HG02852 (cell line): Measurements from ENCODE around the gene CYP1A2.

Source experiments
- ATAC-seq: cut with Tn5 transposase; IDR thresholded peaks from one replicate; pipeline ENCODE4 v1.9.1; 2021; ENCODE audit warnings: mild to moderate bottlenecking, moderate library complexity; ENCODE audit not compliant: unreplicated experiment

Gene CYP1A2

DNA sequence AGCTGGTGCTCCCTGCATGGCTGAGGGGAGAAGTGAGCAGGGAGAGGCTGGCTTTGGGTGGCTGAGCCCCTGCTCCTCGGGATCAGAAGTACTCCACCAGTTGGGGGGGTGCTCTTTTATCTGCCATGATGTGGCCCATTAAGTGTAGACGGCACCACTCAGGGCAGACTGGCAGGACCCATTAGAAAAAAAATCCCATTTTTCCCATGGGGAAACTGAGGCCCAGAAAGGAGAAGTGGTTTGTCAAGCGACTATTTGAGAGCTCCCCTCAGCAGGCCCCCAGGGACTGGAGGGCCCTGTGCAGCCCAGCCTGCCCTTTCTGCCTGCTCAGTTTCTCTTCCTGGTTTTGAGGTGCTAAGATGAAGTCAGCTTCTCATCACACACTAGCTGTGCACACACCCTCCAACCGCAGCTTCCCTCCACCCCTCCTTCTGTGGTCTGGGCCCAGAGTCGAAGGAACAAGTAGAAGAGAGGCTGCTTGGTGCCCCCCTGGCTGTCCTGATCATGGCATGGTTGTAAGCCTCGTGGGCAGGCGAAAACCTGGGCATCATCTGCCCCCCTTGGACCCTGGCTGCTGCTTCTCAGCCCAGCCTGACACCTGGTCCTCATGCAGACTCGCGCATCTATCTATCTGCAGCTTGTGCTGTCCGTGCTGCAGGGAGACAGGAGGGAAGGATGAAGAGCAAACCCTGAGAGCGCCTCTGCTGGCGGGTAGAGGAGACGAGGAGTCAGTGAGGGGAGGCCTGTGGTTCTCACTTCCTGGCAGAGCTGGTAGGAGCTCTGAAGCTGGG is 38.8 kb downstream of the CYP1A2 start:
- peak; percentile 46 for ATAC-seq

- ATAC-seq, result no peak
These were observed 39.5 kb downstream of the CYP1A2 start for GRCh38 chr15:74788042-74788682.

DNA sequence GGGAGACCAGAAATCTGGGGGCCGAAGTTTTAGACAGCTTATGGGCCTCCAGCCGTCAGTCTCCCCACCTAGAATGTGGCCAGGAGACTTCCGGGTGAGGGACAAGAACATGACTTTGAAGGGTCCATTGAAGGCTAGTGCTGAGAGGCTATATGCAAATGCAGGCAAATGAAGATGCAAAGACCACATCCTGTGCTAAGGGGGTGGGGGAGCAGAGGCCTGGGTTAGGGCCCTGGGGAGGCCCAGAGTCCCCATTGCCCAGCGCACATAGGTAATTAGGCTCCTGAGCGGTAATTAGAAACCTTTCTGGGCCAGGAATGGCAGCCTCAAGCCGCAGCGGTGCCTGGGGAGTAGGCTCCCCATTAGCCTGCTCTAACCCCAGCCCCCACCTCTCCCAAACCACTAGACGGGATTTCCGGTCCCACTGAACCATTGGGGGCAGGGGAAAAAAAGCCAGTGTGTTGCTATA is 40.1 kb downstream of the CYP1A2 start:
- ATAC-seq, result peak; percentile 26

GRCh38 chr15:74789171-74789631 is 40.6 kb downstream of the CYP1A2 start:
- ATAC-seq, result no peak

DNA sequence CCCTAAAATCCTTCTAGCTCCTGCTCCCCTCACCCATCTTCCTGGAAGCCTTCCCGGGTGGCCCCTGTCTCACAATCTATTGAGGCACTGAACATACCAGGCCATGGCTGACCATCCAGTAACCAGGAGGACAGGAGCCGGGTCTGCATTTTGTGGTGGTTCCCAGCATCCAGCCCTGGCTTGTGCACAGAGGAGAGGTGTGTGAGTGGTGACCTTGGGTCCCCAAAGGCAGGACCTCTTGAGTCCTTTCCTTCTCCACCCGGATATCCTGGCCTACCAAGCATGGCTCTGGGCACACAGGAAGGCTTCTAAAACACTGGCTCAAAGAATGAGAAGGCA is 41.1 kb downstream of the CYP1A2 start:
- ATAC-seq, result no peak

DNA sequence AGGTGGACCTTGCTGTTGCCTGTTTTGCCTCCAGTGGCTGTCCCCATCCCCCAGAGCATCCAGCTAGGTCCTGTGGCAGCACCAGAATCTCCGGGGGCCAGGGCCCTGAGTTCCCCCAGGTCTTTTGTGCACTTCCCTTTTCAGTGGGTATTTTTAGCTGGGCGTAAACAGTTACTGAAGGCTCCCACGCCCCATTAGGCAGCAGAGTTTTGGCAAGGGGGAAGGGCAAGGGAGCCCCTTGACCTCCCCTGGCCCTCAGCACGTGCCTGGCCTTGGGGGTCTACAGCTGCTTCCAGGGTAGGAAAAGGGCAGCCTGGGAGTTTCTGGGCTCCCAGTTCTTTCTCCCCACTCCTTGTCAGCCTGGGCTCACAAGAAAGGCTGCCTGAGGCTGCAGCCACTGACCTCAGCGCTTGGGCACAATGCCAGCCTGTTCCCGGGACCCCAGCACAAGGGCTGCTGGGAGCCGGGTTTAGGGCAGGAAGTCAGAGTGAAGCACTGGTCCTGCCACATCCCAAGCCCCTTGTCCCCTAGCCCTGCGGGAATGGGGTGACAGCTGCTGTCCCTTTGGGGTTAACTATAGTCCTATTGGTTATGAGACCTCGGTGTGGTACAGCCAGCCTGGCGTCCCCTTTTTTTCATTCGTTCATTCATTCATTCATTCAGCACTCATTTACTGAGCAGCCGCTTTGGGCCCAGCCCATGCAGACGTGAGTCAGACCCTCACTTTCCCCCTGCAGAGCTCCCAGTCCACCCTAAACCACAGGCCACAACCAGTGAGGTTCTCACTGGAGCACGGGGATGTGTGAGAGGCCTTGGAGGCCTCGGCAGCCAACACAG is 41.7 kb downstream of the CYP1A2 start:
- no peak for ATAC-seq

- ATAC-seq, result no peak
These were observed 42.4 kb downstream of the CYP1A2 start for GRCh38 chr15:74791007-74791406.

DNA sequence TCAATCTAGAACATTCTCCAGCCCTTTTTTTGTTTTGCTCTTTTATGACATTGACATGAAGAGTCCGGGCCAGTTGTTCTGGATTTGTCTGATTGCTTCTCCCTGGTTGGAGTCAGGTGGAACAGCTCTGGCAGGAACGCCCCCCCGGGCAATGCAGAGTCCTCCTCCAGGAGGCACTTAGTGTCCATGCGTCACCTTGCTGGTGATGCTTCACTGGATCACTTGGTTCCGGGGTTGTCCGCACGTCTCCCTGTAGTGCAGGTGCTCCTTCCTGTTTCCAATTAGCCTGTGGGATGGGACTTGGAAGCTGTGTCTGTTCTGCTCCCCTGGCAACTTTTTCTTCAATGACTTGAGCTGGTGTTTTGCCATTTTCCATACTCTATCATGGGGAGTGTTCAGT is 43.0 kb downstream of the CYP1A2 start:
- ATAC-seq, result no peak

DNA sequence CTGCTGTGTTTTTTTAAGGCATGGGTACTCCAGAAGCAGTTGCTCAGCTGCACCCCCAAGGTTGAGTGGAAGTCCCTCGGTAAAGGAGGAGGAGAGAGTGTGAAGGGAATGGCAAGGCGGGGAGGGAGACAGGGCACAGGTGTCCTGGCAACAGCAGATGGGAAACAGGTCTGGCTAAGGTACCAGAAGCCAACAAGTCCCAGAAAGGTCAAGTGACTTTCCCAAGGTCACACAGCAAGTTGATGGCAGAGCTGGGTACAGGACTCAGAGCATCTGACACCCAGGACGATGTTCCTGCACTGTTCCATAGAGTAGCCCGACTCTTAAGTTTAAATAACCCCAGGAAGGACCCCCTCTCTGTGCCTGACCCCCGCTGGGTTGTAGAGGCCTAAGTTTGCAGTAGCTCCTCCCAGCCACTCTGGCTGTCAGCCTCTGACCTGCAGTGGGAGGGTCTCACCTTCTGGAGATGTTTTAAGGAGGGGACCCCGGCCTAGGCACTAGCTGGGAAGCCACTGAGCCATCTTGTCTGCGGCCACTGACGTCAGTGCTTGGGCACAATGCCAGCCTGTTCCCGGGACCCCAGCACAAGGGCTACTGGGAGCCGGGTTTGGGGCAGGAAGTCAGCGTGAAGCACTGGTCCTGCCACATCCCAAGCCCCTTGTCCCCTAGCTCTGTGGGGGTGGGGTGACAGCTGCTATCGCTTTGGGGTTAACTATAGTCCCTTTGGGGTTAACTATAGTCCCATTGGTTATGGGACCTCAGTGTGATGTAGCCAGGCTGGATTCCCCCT is 43.8 kb downstream of the CYP1A2 start:
- no peak for ATAC-seq

- no peak for ATAC-seq
These were observed 44.7 kb downstream of the CYP1A2 start for GRCh38 chr15:74793135-74794028.

DNA sequence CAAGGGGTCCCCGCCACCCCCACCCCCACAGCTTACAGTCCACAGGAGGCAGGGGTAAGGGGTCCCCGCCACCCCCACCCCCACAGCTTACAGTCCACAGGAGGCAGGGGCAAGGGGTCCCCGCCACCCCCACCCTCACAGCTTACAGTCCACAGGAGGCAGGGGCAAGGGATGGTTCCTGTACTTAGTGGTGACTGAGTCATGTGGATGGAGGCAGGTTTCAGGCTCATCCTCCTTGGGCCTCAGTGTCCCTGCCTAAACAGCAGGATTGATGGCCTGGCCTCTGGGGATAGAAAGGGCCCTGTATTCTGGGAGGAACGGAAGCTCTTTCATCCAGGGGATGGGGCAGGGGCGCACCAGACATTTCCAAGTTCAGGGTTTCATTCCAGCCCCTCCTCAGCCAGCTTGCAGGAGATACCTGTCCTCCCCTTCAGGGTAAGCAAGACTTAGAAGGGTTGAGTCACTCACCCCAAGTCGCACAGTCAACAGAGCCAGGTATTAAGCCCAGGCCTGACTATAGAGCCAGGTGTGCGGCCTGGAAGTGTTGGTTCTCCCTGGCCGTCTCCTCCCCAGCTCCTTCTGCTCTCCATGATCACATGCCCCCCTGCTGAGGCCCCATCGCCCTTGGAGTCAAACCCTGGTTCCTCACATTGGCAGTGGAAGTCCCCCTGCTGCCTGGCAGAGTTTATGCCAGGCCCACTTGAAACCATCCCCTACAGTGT is 45.8 kb downstream of the CYP1A2 start:
- ATAC-seq, result no peak

DNA sequence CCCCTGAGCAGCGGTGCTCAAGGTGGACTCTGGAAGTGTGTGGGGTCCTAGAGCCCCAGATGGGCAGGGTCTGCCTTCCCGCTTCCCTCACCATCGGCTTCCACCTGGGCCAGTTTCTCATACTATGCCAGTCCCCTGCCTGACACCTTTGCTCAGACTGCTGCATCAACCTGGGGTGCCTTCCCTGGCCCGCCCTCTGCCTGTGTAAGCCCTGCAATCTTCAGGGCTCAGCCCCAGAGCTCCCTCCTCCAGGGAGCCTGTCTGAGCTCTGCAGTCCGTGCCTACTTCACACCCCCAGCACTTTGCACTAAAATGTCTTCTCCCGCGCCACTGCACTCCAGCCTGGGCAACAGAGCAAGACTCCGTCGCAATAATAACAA is 46.3 kb downstream of the CYP1A2 start:
- no peak for ATAC-seq

GRCh38 chr15:74795966-74796625 is 47.5 kb downstream of the CYP1A2 start:
- no peak for ATAC-seq

GRCh38 chr15:74798388-74799254 is 50.0 kb downstream of the CYP1A2 start:
- no peak for ATAC-seq

DNA sequence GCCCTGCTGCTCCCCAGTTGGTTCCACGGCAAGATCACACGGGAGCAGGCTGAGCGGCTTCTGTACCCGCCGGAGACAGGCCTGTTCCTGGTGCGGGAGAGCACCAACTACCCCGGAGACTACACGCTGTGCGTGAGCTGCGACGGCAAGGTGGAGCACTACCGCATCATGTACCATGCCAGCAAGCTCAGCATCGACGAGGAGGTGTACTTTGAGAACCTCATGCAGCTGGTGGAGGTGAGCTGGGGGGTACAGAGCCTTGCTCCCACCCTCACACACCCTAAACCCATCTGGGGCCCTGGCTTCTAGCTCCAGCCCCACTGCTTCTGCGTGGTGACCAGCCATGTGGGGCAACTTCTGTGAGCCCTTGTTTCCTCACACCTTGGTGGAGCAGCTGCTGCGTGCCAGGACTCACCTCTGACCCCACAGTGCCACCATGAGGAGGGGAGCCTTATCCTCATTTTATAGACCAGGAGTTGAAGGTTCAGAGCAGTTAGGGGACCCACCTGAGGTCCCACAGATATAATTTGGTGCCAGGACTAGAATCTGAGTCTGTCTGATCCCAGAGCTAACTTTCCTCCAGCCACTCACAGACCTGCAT is 50.7 kb downstream of the CYP1A2 start:
- ATAC-seq, result no peak

GRCh38 chr15:74799856-74800558 is 51.4 kb downstream of the CYP1A2 start:
- ATAC-seq, result peak; percentile 69
